GM19238 (cell line): ENCODE results near the gene USF1.
"Not testable (repeated sequence)": the region's sequence is repeated elsewhere in the genome, so short reads cannot be mapped to it uniquely, and the experiment has no call there.

ENCODE experiments used
- DNase-seq: peaks from one replicate; pipeline ENCODE4 v3.0.0; 2011; ENCODE audit warnings: low spot score; ENCODE audit not compliant: insufficient read length

Gene USF1

DNA sequence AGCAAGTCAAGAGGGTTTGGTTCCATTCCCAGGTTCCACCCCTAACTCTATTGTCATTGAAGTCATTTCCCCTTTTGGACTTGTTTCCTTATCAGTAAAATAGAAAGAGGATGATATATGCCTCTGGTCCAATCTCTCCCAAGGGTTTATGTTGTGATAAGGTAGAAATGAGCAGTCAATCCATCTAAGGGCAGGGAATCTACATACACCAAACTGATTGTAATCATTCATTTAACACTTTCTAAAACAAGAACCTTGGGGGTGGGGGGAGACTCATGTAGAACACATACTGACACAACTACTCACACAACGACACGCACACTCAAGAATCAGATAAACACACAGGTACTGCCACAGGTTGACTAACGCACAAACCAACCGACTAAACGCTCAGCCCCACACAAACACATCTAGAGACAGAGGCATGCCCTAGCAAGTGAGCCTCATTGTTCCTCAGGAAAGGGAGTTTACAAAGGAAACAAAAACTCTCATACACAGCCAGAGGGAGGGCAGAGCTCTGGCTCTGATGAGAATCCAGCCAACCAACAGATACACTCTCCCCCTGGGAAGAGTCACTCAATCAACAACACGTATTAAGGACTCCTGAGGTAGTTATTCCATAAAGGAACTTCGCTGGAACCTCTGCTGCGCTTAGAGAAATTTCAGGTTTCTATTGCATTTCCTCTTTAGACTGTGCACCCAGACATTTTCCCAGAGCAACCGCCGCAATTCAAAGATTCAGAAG lies 25.9 kb downstream of the USF1 start:
- DNase-seq = no peak

DNA sequence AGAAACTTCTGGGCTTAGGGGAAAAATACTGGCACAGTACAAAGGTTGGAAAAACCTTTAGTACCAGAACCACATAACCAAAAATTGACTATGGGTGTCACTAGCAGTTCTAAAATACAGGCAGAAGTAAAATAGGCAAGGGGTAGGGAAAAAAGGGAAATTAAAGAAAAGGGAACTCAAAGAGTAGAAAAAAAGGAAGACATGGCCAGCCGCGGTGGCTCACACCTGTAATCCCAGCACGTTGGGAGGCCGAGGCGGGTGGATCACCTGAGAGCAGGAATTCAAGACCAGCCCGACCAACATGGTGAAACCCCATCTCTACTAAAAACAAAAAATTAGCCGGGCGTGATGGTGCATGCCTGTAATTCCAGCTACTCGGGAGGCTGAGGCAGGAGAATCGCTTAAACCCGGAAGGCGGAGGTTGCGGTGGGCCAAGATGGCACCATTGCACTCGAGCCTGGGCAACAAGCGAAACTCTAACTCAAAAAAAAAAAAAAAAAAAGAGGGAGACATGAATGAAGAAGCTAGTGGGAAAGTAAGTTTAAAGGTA lies 26.6 kb downstream of the USF1 start:
- DNase-seq = not testable (repeated sequence)

DNA sequence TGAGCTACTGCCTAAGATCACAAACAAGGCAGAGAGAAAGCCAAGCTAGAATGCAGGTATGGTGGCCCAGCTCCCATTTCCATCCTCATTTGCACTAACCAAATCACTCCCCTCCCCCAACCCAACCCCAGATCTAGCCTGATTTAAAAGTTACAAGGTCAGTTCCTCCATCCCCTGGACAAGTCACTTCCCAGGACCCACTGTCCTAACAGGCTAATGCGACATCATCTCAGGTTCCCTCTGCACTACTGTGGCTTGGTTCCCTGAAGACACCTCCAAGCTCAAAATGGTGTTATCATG lies 27.2 kb downstream of the USF1 start:
- no peak for DNase-seq

DNA sequence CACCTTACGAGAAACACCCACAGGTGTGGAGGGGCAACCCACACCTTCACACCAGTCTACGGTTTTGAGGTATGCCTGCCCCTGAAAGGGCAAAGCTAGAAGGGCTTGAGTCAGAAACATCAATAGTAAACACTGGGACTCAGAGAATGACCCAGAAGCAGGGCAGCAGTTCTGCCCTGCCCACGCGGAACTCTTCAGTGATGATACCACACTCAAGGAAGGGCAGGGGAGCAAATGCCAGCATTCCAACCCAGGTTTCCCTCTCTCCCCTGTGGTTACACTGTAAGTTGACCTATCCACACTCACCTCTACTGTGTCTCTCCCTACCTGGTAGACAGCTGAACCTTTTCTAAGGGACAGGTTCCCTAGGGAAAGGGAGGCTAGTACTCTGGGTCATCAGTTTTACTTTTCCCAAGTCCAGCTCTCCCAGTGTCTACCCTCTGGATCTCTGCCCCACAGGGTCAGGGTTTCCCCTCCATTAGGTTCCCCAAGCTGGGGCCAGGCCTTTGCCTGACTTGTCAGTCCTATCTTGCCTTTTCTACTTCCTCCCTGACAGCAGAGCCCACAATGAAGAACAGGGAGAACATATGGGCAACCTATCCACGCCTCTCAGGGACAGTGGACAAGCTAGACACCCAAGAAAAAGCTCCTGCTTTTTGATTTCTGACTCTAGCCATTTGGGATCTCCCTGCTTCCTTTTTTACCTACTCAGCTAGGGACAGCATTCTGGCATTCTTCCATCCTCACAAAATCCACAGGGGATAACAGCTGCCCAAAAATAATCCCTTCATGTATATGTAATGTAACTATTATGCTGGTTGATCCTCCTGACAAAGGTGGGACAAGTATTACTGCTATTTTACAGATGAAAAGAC lies 27.8 kb downstream of the USF1 start:
- no peak for DNase-seq

DNA sequence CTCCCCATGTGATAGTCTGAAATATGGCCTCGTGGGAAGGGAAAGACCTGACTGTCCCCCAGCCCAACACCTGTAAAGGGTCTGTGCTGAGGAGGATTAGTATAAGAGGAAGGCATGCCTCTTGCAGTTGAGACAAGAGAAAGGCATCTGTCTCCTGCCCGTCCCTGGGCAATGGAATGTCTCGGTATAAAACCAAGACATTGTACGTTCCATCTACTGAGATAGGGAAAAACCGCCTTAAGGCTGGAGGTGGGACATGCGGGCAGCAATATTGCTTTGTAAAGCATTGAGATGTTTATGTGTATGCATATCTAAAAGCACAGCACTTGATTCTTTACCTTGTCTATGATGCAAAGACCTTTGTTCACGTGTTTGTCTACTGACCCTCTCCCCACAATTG lies 28.6 kb downstream of the USF1 start:
- DNase-seq = not testable (repeated sequence)

DNA sequence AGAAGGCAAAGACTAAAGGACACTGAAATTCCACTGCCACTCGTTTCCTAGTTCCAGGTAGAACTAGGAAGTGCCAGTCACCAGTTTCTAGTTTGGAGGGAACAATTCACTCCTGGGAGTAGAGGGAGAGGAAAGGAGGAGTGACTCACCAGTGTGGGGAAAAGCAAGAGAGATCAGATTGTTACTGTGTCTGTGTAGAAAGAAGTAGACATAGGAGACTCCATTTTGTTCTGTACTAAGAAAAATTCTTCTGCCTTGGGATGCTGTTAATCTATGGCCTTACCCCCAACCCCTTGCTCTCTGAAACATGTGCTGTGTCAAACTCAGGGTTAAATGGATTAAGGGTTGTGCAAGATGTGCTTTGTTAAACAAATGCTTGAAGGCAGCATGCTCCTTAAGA lies 29.1 kb downstream of the USF1 start:
- DNase-seq = not testable (repeated sequence)

DNA sequence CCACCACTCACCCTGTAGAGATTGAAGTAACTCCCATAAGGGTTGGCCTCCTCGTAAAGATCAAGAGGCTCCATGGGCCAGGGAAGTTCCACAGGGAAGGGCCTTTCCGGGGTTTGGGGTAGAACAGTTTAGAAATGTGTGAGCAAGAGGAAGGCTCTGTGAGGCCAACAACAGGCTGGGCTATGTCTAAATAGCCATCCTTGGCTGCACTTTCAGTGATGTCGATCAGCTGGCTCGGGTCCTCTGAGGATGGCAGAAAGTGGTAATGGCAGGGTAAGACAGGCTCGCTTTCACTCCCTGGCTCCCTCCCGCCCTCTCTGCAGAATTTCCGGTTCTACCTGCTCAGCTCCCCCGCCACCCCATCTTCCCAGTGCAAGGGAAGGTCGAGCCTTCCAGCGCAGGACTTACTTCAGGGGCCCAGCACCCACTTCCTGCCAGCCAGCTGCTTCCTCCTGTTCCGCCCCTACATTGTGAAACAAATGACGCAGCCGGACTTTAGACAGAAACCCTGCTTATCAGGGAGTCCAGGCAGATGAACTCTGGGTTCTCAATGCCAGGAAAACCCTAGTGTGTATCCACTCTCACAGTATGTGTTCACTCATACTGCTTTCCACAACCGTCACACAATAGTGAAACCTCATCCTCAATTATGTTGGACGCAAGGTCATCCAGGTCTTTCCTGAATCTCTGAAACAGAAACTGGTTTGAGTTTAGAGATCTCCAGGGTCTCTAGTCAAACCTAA lies 32.1 kb downstream of the USF1 start:
- peak; percentile 76 for DNase-seq

DNA sequence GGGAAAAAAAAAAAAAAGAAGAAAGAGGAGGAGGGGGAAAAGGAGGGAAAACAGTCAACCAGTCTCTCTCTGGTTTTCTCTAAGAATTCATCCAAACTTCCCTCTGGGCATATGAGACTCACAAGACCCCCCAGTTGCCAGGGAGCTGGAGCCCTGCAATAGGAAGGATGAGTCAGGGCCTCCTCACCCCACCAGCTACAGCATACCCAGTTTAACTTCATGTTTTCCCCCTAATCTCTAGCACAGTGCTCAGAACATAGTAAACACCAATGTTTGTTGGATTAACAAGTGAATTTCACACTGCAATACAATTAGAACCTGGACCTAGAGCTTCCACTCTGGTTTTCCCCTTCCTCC lies 32.7 kb downstream of the USF1 start:
- DNase-seq = no peak

DNA sequence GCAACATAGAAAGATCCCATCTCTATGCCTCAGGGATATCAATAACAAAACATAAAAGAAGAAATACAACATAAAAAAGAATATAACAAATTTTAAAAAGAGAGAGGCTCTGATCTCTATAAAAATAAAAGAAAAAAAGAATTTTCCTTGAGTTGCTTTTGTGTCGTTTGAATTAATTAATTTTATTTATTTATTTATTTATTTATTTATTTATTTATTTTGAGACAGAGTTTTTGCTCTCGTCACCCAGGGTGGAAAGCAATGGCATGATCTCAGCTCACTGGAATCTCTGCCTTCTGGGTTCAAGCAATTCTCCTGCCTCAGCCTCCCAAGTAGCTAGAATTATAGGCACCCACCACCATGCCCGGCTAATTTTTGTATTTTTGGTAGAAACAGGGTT lies 33.4 kb downstream of the USF1 start:
- no peak for DNase-seq

DNA sequence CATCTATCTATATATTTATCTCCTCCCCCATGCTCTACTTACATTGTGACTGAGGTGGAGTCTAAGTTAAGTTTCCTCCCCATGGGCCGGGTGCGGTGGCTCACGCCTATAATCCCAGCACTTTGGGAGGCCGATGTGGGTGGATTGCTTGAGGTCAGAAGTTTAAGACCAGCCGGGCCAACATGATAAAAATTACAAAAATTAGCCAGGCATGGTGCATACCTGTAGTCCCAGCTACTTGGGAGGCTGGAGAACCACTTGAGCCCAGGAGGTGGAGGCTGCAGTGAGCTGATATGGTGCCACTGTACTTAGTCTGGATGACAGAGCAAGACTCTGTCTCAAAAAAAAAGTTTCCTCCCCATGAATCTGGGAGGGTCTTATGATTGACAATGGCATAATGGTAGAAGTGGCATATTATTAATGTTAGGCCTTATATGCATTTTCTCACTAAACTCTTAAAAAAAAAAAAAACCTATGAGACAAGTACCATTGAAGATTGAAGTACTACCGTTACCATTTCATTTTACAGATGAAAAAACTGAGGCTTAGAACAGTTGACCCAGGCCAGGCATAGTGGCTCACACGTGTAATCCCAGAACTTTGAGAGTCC lies 36.1 kb downstream of the USF1 start:
- DNase-seq = no peak

DNA sequence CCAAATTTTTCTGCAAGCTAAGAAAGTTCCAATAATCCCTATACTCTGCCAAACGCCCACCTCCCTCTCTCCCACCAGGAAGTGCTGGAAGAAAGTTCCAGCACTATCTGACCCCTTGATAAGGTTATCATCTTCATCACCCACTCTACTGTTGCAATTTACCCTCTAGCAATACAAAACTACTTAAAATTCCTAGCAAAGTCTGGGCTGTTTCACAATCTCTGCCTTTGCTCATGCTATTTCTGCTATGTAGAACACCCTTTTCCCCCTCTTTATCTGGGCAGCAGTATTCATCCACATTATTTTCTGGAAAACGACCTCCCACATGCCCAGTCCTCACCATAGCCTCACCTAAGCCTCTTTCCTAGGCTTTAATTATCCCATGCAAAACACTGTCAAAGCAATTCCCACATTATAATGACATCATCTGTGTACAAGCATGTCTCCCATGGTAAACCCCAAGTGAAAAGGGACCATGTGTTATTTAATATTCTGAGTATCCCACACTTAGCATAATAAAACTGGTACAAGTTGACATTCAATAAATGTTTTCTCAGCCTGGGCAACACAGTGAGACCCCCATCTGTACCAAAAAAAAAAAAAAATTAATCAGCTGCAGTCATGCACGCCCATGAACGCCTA lies 36.8 kb downstream of the USF1 start:
- DNase-seq = no peak

DNA sequence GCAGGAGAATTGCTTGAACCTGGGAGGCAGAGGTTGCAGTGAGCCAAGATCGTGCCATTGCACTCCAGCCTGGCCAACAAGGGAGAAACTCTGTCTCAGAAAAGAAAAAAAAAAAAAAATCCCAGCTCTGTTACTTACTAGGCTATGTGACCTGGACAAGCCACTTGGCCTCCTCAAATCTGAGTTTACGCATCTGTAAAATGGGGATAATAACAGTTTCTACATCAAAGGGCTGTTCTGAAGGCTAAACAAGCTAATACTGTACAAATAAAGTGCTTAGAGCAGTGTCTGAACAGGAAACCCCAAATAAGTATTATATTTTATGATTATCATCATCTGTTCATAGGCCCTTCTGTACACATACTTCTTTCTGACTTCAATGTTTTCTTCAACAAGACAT lies 38.4 kb downstream of the USF1 start:
- DNase-seq = no peak

DNA sequence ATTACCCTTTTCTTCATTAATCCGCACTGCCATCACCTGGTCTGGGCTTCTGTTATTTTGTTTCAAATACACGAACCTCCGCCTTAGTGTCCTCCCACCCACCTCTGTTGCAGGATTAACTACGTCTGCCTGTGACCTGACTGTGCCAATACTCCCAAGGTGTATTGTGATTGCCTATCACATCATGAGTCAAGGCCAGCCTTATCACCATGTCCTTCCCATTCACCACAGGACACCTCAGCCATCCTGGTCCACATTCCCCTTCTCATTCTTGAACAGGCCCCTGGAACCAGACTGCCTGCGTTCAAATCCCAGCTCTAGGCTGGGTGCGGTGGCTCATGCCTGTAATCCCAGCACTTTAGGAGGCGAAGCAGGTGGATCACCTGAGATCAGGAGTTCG lies 39.2 kb downstream of the USF1 start:
- DNase-seq = no peak

DNA sequence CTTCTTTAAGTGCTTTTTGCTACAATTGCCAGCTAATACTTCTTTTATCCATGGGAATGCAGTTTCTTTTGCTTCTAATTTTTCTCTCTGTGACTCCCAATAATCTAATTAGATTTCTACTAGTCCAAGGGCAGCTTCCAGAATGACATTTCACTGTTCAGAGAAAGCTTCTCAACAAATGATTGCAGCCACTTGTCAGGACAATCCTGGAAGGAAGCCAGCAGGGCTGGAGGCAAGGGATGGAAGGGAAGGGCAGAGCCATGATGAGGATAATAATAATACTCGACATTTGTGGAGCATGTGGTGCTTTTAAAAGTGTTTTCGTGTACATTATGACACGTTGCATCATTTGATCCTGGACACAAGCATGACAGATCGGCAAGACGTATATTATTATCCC lies 44.3 kb downstream of the USF1 start:
- no peak for DNase-seq

DNA sequence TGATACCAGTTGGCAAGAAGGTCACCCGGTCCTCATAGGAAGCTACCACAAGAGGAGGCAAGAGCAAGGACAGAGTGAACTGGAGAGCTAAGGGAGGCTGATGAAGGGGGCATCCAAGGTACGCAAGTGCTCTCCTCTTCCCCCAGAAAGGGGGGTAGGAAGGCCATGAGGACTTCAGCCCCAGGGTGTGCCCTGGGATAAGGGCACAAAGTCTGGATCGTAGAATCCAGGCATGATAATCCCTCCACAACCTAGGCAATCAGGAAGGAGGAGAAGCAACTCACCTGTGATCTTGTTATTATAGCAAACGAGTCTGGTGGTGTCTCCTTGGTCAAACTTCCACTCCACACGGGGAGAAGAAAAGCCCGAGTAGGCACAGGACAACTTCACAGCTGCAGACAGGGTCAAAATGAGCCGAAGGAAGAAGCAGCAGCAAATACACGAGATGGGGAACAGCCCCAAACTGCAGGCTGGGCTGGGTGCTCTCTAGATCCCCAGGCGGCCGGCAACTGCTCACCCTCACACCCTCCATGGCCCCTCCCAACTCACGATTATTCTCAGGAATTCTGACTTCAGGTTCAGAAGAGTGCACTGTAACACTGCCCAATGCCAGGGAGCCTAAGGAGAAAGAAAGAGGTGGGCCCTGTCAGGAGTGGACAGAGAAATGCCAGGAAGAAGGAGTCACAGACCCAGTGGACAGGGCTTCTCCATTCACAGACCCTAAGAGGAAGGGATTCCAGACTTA lies 44.9 kb downstream of the USF1 start:
- DNase-seq = no peak

DNA sequence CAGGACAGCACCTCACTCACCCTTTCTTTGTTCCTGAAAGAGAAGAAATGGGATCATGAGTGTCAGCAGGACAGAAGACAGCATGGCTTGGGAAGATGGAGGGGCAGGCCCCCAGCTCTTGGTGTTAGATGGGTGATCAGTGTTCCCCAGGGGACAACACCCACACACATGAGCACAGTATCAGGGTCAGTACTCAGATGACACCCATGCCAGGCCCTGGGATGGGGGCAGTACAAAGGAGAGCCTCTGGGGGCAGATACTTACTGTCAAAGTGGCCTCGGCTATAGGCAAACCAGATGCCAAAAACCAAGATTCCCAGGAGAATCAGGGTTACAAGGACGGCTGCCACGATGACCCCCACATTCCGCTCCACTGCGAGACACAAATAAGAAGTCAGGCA lies 46.4 kb downstream of the USF1 start:
- no peak for DNase-seq

DNA sequence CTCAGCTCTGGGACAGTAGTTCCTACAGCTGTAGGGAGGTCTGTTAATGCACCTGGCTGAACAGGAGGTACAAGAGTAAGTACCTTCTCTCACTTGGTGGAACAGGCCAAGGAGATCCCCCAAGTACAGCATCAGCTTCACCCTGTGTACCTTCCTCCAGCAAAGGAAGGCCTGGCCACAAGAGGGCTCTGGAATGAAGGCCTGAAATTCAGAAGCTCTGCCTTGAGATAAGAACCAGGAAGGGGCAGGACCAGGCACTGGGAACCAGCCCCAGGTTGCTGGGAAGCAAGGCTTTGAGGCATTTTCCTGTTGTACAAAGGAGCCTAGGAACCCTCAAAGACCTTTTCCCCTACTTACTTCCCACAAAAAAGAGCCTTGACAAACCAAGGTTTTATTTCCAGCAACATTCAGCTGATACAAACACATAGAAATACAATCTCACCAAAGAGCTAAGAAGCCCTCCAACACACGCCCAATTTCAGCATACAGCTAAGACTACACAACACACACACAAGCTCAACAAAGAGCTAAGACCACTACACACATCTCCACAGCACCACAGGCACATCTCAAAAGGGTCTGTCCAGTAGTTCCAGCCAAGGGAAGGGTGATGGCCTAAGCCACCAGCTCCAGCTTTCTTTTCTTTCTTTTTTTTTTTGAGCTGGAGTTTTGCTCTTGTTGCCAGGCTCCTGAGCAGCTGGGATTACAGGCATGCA lies 48.3 kb downstream of the USF1 start:
- DNase-seq = peak; percentile 39

DNA sequence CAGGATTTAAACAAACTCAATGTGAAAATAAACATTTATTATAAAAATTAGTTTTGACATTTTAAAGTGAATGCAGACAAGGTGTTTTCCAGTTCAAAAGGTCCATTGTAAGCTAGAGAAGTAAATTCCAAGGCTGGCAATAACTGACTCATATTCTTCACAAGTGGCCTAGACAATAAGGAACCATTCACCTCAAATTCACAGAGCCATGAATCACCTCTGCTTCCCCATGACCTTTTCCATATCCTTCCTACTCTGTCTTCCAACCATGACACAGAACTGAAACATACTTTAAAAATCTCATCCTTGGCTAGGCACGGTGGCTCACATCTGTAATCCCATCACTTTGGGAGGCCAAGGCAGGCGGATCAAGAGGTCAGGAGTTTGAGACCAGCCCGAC lies 49.6 kb downstream of the USF1 start:
- DNase-seq = no peak

DNA sequence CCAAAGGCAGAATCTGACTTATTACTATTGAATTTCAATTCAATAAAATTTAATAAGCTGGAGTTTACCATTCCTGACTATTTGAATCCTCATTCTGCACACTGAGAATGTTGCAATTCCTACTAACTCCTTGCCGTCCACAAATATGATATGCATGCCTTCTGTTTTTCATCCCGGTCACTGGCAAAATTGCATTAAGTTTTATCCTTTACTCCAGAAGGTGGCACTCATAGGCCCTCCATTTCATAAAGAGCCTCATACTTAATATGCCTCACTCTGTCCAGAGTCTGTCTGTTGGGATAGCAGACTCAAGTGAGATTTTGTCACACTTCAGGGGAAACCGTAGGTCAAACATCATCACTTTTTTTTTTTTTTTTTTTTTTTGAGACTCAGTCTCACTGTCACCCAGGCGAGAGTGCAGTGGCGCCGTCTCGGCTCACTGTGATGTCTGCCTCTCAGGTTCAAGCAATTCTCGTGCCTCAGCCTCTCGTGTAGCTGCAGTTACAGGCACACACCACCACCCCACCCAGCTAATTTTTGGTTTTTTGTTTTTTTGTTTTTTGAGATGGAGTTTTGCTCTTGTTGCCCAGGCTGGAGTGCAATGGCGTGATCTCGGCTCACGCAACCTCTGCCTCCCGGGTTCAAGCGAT lies 52.1 kb downstream of the USF1 start:
- no peak for DNase-seq
